ENCODE measurements around the gene PGGHG.
"Not testable (repeated sequence)": the region's sequence is repeated elsewhere in the genome, so short reads cannot be mapped to it uniquely, and the experiment has no call there.

PGGHG gene

GRCh38 chr11:299081-299891, 10.4 kb downstream of the PGGHG start, which contains the start of gene IFITM5:
IFITM5 (minus strand) TSS chr11:299526; CDS start chr11:299490, 36 bp downstream.
- DNase-seq = no peak

- no peak for DNase-seq
Observed at GRCh38 chr11:299951-300735, 11.2 kb downstream of the PGGHG start.

- DNase-seq = no peak
Observed at GRCh38 chr11:303363-303762, 14.4 kb downstream of the PGGHG start.

- DNase-seq = no peak
Observed at GRCh38 chr11:304061-304506, 15.2 kb downstream of the PGGHG start.

- DNase-seq = no peak
Observed at GRCh38 chr11:304915-305843, 16.3 kb downstream of the PGGHG start.

- DNase-seq = no peak
Observed at GRCh38 chr11:305844-306211, 16.9 kb downstream of the PGGHG start.

GRCh38 chr11:306645-307371, 17.9 kb downstream of the PGGHG start:
- no peak for DNase-seq

- not testable (repeated sequence) for DNase-seq
Observed at GRCh38 chr11:307766-308708, 19.1 kb downstream of the PGGHG start, which contains the start of gene IFITM2. IFITM2 (plus strand) TSS chr11:307816; CDS start chr11:308193, 377 bp downstream.

- DNase-seq = not testable (repeated sequence)
Observed at GRCh38 chr11:308740-309665, 20.1 kb downstream of the PGGHG start.

GRCh38 chr11:309979-310572, 21.1 kb downstream of the PGGHG start:
- DNase-seq = not testable (repeated sequence)

GRCh38 chr11:311013-311748, 22.3 kb downstream of the PGGHG start:
- DNase-seq = not testable (repeated sequence)

- DNase-seq = no peak
Observed at GRCh38 chr11:312092-312816, 23.3 kb downstream of the PGGHG start.

GRCh38 chr11:313304-313786, 24.4 kb downstream of the PGGHG start:
- no peak for DNase-seq

- peak; percentile 58 for DNase-seq
Observed at GRCh38 chr11:313787-314553, 25.0 kb downstream of the PGGHG start, which contains the start of gene IFITM1. IFITM1 (plus strand) TSS chr11:314040; CDS start chr11:314171, 131 bp downstream.

- not testable (repeated sequence) for DNase-seq
Observed at GRCh38 chr11:314554-314875, 25.6 kb downstream of the PGGHG start.

GRCh38 chr11:315051-315481, 26.1 kb downstream of the PGGHG start:
- no peak for DNase-seq

GRCh38 chr11:315516-315994, 26.6 kb downstream of the PGGHG start:
- no peak for DNase-seq
